H9 (cell line): ENCODE data around the gene NPAS3. TPM values are rescaled to one million over a fixed set of nuclear protein-coding genes. Genes with fewer than 3 reads are reported as not detected.

Experiments used
- DNase-seq: peaks from one replicate; pipeline ENCODE4 v3.0.0-alpha.2; 2017
- H2AFZ ChIP-seq: one replicate; pipeline ENCODE4 v1.6.1; 2013; ENCODE audit warnings: mild to moderate bottlenecking, low read length, control low read depth, moderate library complexity
- H2AK5ac ChIP-seq: 2 replicates; pipeline ENCODE4 v1.6.1; 2013; ENCODE audit warnings: low read length, control low read depth, mixed read lengths; ENCODE audit not compliant: insufficient read length
- H2BK120ac ChIP-seq: one replicate; pipeline ENCODE4 v1.6.1; 2013; ENCODE audit warnings: low read depth, mild to moderate bottlenecking, low read length, control low read depth, inconsistent platforms; ENCODE audit not compliant: poor library complexity, severe bottlenecking
- H2BK12ac ChIP-seq: 2 replicates; pipeline ENCODE4 v1.6.1; 2013; ENCODE audit warnings: low read length, control low read depth, mixed read lengths, low read depth; ENCODE audit not compliant: insufficient read length
- H2BK15ac ChIP-seq: 2 replicates; pipeline ENCODE4 v1.6.1; 2013; ENCODE audit warnings: low read depth, low read length, control low read depth
- H2BK20ac ChIP-seq: one replicate; pipeline ENCODE4 v1.6.1; 2013; ENCODE audit warnings: low read depth, mild to moderate bottlenecking, low read length, control low read depth, inconsistent platforms; ENCODE audit not compliant: poor library complexity, severe bottlenecking
- H2BK5ac ChIP-seq: 2 replicates; pipeline ENCODE4 v1.6.1; 2013; ENCODE audit warnings: low read length, control low read depth, mixed read lengths; ENCODE audit not compliant: insufficient read length
- H3K14ac ChIP-seq: 2 replicates; pipeline ENCODE4 v1.6.1; 2013; ENCODE audit warnings: low read length, control low read depth; ENCODE audit not compliant: insufficient read depth
- H3K18ac ChIP-seq: 2 replicates; pipeline ENCODE4 v1.6.1; 2013; ENCODE audit warnings: low read depth, mild to moderate bottlenecking, mixed read lengths, low read length, control low read depth; ENCODE audit not compliant: insufficient read length
- H3K23ac ChIP-seq: 2 replicates; pipeline ENCODE4 v1.6.1; 2013; ENCODE audit warnings: low read length, control low read depth, mixed read lengths, low read depth; ENCODE audit not compliant: insufficient read length
- H3K23me2 ChIP-seq: 2 replicates; pipeline ENCODE4 v1.6.1; 2013; ENCODE audit warnings: low read depth, mild to moderate bottlenecking, mixed read lengths, low read length, control low read depth; ENCODE audit not compliant: insufficient read length, poor library complexity, severe bottlenecking
- H3K27ac ChIP-seq: 2 replicates; pipeline ENCODE4 v1.5.1; 2013; ENCODE audit warnings: low read length, control low read depth, mixed read lengths, low read depth; ENCODE audit not compliant: insufficient read length
- H3K27me3 ChIP-seq: 2 replicates; pipeline ENCODE4 v1.6.1; 2013; ENCODE audit warnings: low read length, control low read depth, inconsistent platforms; ENCODE audit not compliant: insufficient read depth
- H3K4ac ChIP-seq: 2 replicates; pipeline ENCODE4 v1.6.1; 2013; ENCODE audit warnings: low read depth, mild to moderate bottlenecking, control low read depth, inconsistent platforms, low read length, moderate library complexity
- H3K4me1 ChIP-seq: 2 replicates; pipeline ENCODE4 v1.6.1; 2013; ENCODE audit warnings: low read length, control low read depth, inconsistent platforms; ENCODE audit not compliant: insufficient read depth
- H3K4me2 ChIP-seq: 2 replicates; pipeline ENCODE4 v1.6.1; 2013; ENCODE audit warnings: low read length, control low read depth, mixed read lengths; ENCODE audit not compliant: insufficient read length, insufficient read depth
- H3K56ac ChIP-seq: 2 replicates; pipeline ENCODE4 v1.6.1; 2013; ENCODE audit warnings: low read depth, mild to moderate bottlenecking, mixed read lengths, low read length, control low read depth; ENCODE audit not compliant: insufficient read length
- H3K79me1 ChIP-seq: 2 replicates; pipeline ENCODE4 v1.6.1; 2013; ENCODE audit warnings: low read depth, mild to moderate bottlenecking, moderate library complexity, low read length, control low read depth, inconsistent platforms; ENCODE audit not compliant: insufficient read depth, poor library complexity, severe bottlenecking
- H3K79me2 ChIP-seq: 2 replicates; pipeline ENCODE4 v1.6.1; 2013; ENCODE audit warnings: low read length, control low read depth, inconsistent platforms; ENCODE audit not compliant: insufficient read depth
- H3K9ac ChIP-seq: 2 replicates; pipeline ENCODE4 v1.6.1; 2013; ENCODE audit warnings: low read length, control low read depth, mixed read lengths; ENCODE audit not compliant: insufficient read length; ENCODE audit errors: extremely low read depth
- H3K9me3 ChIP-seq: one replicate; pipeline ENCODE4 v1.6.1; 2013; ENCODE audit warnings: low read depth, low read length, inconsistent platforms; ENCODE audit not compliant: control insufficient read depth
- H3T11ph ChIP-seq: one replicate; pipeline ENCODE4 v1.6.1; 2013; ENCODE audit warnings: mild to moderate bottlenecking, low read length, control low read depth, inconsistent platforms
- H4K20me1 ChIP-seq: one replicate; pipeline ENCODE4 v1.6.1; 2013; ENCODE audit not compliant: control insufficient read depth, insufficient read length, insufficient read depth
- H4K5ac ChIP-seq: 2 replicates; pipeline ENCODE4 v1.6.1; 2013; ENCODE audit warnings: low read depth, mild to moderate bottlenecking, mixed read lengths, low read length, control low read depth; ENCODE audit not compliant: insufficient read length
- H4K8ac ChIP-seq: replicated peaks from 2 replicates; pipeline ENCODE4 v1.6.1; 2013; ENCODE audit warnings: low read length, control low read depth, mixed read lengths, low read depth; ENCODE audit not compliant: insufficient read length
- H4K91ac ChIP-seq: 2 replicates; pipeline ENCODE4 v1.6.1; 2013; ENCODE audit warnings: low read depth, mild to moderate bottlenecking, moderate library complexity, mixed read lengths, low read length, control low read depth; ENCODE audit not compliant: insufficient read length
- H3K27ac Mint-ChIP-seq, 3 experiments: 2 replicates in 2 of 3; 3 replicates in 1 of 3; pipeline ENCODE4 v1.8.0; 2020 to 2021; ENCODE audit warnings: mixed read lengths in 3 of 3, mild to moderate bottlenecking in 1 of 3, moderate library complexity in 1 of 3
- H3K27me3 Mint-ChIP-seq: 2 replicates; pipeline ENCODE4 v1.8.0; 2021; ENCODE audit warnings: low read depth, mild to moderate bottlenecking, moderate library complexity, mixed read lengths
- H3K36me3 Mint-ChIP-seq, 3 experiments: 2 replicates in 2 of 3; 3 replicates in 1 of 3; pipeline ENCODE4 v1.8.0; 2020 to 2021; ENCODE audit warnings: low read depth in 3 of 3, mixed read lengths in 3 of 3; ENCODE audit not compliant: insufficient read depth in 1 of 3
- H3K4me1 Mint-ChIP-seq, 2 experiments: 2 replicates each; pipeline ENCODE4 v1.8.0; 2020; ENCODE audit warnings: mixed read lengths in 2 of 2
- H3K4me3 Mint-ChIP-seq, 2 experiments: 2 replicates in 1 of 2; 3 replicates in 1 of 2; pipeline ENCODE4 v1.8.0; 2020 to 2021; ENCODE audit warnings: mild to moderate bottlenecking in 2 of 2, mixed read lengths in 2 of 2, moderate library complexity in 1 of 2
- H3K9me3 Mint-ChIP-seq, 2 experiments: 2 replicates in 1 of 2; 3 replicates in 1 of 2; pipeline ENCODE4 v1.8.0; 2020; ENCODE audit warnings: mild to moderate bottlenecking in 2 of 2, mixed read lengths in 2 of 2, moderate library complexity in 1 of 2
- CTCF ChIP-seq: fragments of 200-600 bp; sonication (generic); conservative IDR thresholded peaks from 3 replicates; pipeline ENCODE4 v1.8.0; 2021; ENCODE audit warnings: antibody characterized with exemption, mild to moderate bottlenecking
- WGBS: extraction: QIAGEN DNeasy Blood & Tissue Kit; methylation state at CpG from one replicate; pipeline ENCODE4 v1.1.7; 2013; ENCODE audit warnings: missing lambda C conversion rate, low lambda C conversion rate, mixed read lengths; ENCODE audit not compliant: insufficient read length; ENCODE audit errors: extremely low coverage; 5-methylcytosine and 5-hydroxymethylcytosine counted together
- total RNA-seq: library from RNA; stranded (reverse); gene quantifications from 2 replicates; pipeline ENCODE4 v1.2.1, GENCODE V29; 2021

NPAS3 gene
- total RNA-seq, 1 experiment from 2014 or later: 0.17 TPM

GRCh38 chr14:33510063-33510481, 571.4 kb downstream of the NPAS3 start:
- H3K18ac ChIP-seq: no peak overlapping the region
- H3K27ac ChIP-seq: no peak overlapping the region
- H3K4me1 ChIP-seq: no peaks in the 10 kb centered on the region
- no peak overlapping the region for H2BK20ac ChIP-seq
- no peak for TF ChIP-seq CTCF
- Mint-ChIP-seq H3K4me1 (peaks cover 0 to 4% of the 10 kb centered on the region in 2 experiments; a peak in 1 of 4 replicates), H3K36me3 (no peaks in the 10 kb centered on the region), H3K9me3 (no peaks in the 10 kb centered on the region; a peak in 1 of 5 replicates), H3K27ac (no peak overlapping the region), H3K27me3 (no peaks in the 10 kb centered on the region), H3K4me3 (no peak overlapping the region)
- no peak overlapping the region for H2BK120ac ChIP-seq
- H3K23me2 ChIP-seq: no peaks in the 10 kb centered on the region
- H2BK5ac ChIP-seq: no peak overlapping the region
- no peak overlapping the region for H3K9ac ChIP-seq
- H4K20me1 ChIP-seq: no peaks in the 10 kb centered on the region
- H4K8ac ChIP-seq: no peak overlapping the region
- H4K91ac ChIP-seq: no peak overlapping the region
- no peak overlapping the region for H3K56ac ChIP-seq
- no peak overlapping the region for H2BK12ac ChIP-seq
- H3T11ph ChIP-seq: no peak overlapping the region
- H3K27me3 ChIP-seq: no peaks in the 10 kb centered on the region
- no peaks in the 10 kb centered on the region for H3K79me2 ChIP-seq
- H3K23ac ChIP-seq: no peak overlapping the region
- no peaks in the 10 kb centered on the region for H3K79me1 ChIP-seq
- H2AK5ac ChIP-seq: no peak overlapping the region
- no peaks in the 10 kb centered on the region for H3K9me3 ChIP-seq
- no peak overlapping the region for H3K4me2 ChIP-seq
- no peak overlapping the region for H3K14ac ChIP-seq
- no peak overlapping the region for H3K4ac ChIP-seq
- no peak overlapping the region for H2AFZ ChIP-seq
- no peak overlapping the region for H2BK15ac ChIP-seq
- DNase-seq: no peak
- no CpG with 5 or more reads among the region's 6 CpGs for WGBS
- H4K5ac ChIP-seq: no peak overlapping the region
